Measurements from ENCODE around the gene CDKN1C. TPM values are rescaled to one million over a fixed set of nuclear protein-coding genes. Genes with fewer than 3 reads are reported as not detected.

CDKN1C gene
- total and polyA plus RNA-seq, 2 of the 8 experiments (the other 6 are each of a cell fraction or from before 2014, with no cell fraction given), result 12.8 to 14.1 TPM

DNA sequence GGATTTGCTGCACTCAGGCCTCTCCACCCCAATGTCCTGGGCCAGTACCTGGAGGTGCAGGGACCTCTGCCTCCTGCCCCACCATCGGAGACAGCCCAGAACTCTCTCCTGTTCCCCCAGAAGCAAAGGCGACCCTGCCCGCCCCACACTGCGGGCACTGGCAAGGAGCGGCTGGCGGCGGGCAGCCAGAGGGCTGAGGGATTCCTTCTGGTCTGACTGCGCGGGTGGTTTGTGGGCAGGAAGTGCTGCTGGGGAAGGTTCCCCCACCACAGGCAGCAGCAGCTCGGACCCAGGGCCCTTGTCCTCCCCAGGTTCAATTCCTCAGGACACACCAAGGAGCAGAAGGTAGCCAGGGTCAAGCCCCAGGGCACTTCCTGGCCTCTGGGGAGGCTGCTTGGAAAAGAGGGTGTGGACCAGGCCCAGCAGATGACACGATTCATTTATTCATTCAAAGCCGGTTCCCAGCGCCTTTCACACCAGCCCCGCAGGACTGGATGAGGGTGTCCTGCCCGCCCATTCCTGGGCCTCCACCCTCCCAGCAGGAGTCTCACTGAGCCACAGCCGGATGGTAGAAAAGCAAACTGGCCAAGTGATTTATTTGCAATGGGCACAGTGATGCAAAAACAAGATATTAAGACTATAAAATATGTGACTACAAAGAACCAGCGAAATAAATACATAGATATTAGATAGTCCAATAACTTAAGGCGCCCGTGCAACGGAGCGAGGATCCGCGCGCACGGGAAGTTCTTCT lies 42.5 kb upstream of the CDKN1C start:
- H3K79me1 ChIP-seq (ENCODE audit: low read depth, low read length), result no peaks in the 10 kb centered on the region
- peaks cover 4 to 9% of the 10 kb centered on the region in 2 experiments for H4K20me1 ChIP-seq (replicated peaks in 1 of 2; ENCODE audit: control insufficient read depth in 1 of 2, insufficient read depth in 2 of 2, low read length in 2 of 2)
- 34% methylated on average over 25 of the region's 25 CpGs; no CpG with 5 or more reads in 1 of the 2 experiments for WGBS, 2 experiments (ENCODE audit: extremely low coverage in 1 of 2, insufficient coverage in 1 of 2, insufficient read length in 1 of 2, insufficient replicate concordance in 2 of 2, low coverage in 1 of 2, low lambda C conversion rate in 2 of 2, missing lambda C conversion rate in 1 of 2)
- peak overlapping the region; percentile 39 to 61 (median 48) for H3K4me3 ChIP-seq (ENCODE audit: extremely low read depth in 1 of 4, insufficient read depth in 2 of 4, low read depth in 3 of 4, low read length in 4 of 4)
- H2AFZ ChIP-seq (ENCODE audit: low read length), result no peak overlapping the region
- H2BK120ac ChIP-seq (replicated peaks; ENCODE audit: low read depth, low read length), result no peak overlapping the region
- no peak overlapping the region for H4K91ac ChIP-seq (replicated peaks; ENCODE audit: insufficient read length, low read length)
- H4K8ac ChIP-seq (ENCODE audit: extremely low read depth, insufficient read depth, low read length), result peak overlapping the region; percentile 38; the same call in 1 of the 2 replicates
- no peak overlapping the region for H3K23ac ChIP-seq (ENCODE audit: insufficient read length)
- H3K9me3 ChIP-seq (ENCODE audit: insufficient read depth in 2 of 2, low read depth in 1 of 2, low read length in 1 of 2), result no peaks in the 10 kb centered on the region
- H3K4me1 ChIP-seq (replicated peaks in 1 of 4; ENCODE audit: control insufficient read depth in 3 of 4, insufficient read depth in 4 of 4, low read length in 3 of 4), result peaks cover 0 to 8% (median 5%) of the 10 kb centered on the region in 4 experiments; a peak in 6 of 7 replicates
- ChIA-PET POLR2A (ENCODE audit: partially characterized antibody) (interaction anchor here (0.7 to 2.5 kb wide), 9 partner anchors 12 to 395 kb away, joined by 3 to 20 read pairs (median 6); partner anchors contain the start of gene NAP1L4), CTCF (ENCODE audit: partially characterized antibody) (interaction anchor here (0.9 to 9.4 kb wide), 9 partner anchors 11 to 476 kb away, joined by 3 to 129 read pairs (median 4); partner anchors contain the start of gene CDKN1C)
- H2BK15ac ChIP-seq (ENCODE audit: low read length), result no peak overlapping the region
- no peak overlapping the region for H2AK5ac ChIP-seq (ENCODE audit: low read depth, low read length)
- no peak overlapping the region for H3K14ac ChIP-seq (ENCODE audit: insufficient read length)
- peak overlapping the region; percentile 71; the same call in 1 of the 2 replicates for H3K18ac ChIP-seq (ENCODE audit: extremely low read depth, low read length)
- no peak for DNase-seq (ENCODE audit: low read depth in 1 of 2, low spot score in 2 of 2)
- H3K9ac ChIP-seq (replicated peaks in 1 of 4; ENCODE audit: extremely low read depth in 1 of 4, low read depth in 3 of 4, low read length in 3 of 4), result no peak overlapping the region
- no peak overlapping the region for H3K4ac ChIP-seq (replicated peaks; ENCODE audit: insufficient read length, low read depth, low read length)
- H3K36me3 ChIP-seq (ENCODE audit: control insufficient read depth in 2 of 4, insufficient read depth in 4 of 4, low read length in 3 of 4), result no peaks in the 10 kb centered on the region
- no peak overlapping the region for H2BK20ac ChIP-seq (ENCODE audit: low read length)
- H3K4me2 ChIP-seq (ENCODE audit: insufficient read depth in 1 of 2, low read depth in 2 of 2, low read length in 2 of 2), result peak overlapping the region; percentile 88 to 93
- peaks cover 25 to 42% (median 37%) of the 10 kb centered on the region in 4 experiments for H3K27me3 ChIP-seq (replicated peaks in 1 of 4; ENCODE audit: control insufficient read depth in 3 of 4, extremely low read depth in 1 of 4, insufficient read depth in 3 of 4, low read length in 3 of 4)
- H3K56ac ChIP-seq (replicated peaks; ENCODE audit: insufficient read length, low read depth, low read length), result no peak overlapping the region
- no peak overlapping the region for H3K27ac ChIP-seq (ENCODE audit: low read depth, low read length)
- FAIRE-seq, result no peak
- H2BK5ac ChIP-seq (ENCODE audit: low read depth, low read length), result no peak overlapping the region
- no peak overlapping the region for H2BK12ac ChIP-seq (ENCODE audit: low read depth, low read length)
- H3K23me2 ChIP-seq (ENCODE audit: low read depth, low read length), result peaks cover 8% of the 10 kb centered on the region; the same call in 1 of the 2 replicates
- no peak overlapping the region for H4K5ac ChIP-seq (ENCODE audit: insufficient read length, low read depth, low read length)
- H3K79me2 ChIP-seq (ENCODE audit: control insufficient read depth in 1 of 2, insufficient read depth in 2 of 2, low read length in 2 of 2), result no peaks in the 10 kb centered on the region
- TF ChIP-seq, protein P1, sequence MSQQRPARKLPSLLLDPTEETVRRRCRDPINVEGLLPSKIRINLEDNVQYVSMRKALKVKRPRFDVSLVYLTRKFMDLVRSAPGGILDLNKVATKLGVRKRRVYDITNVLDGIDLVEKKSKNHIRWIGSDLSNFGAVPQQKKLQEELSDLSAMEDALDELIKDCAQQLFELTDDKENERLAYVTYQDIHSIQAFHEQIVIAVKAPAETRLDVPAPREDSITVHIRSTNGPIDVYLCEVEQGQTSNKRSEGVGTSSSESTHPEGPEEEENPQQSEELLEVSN (IDR thresholded peaks at IDR 0.05), result no peak
- TF ChIP-seq GABPA (IDR thresholded peaks at IDR 0.05; ENCODE audit: borderline replicate concordance, insufficient read depth, low read length), result no peak
- TF ChIP-seq SIX5 (IDR thresholded peaks at IDR 0.05; ENCODE audit: low read depth, low read length), result no peak

All from H1 (cell line).